ENCODE data around the gene ADGRG7. TPM values are rescaled to one million over a fixed set of nuclear protein-coding genes. Genes with fewer than 3 reads are reported as not detected.

The ADGRG7 gene
- polyA plus RNA-seq, 3 donors: 0.10 to 0.19 TPM; not detected in 1

DNA sequence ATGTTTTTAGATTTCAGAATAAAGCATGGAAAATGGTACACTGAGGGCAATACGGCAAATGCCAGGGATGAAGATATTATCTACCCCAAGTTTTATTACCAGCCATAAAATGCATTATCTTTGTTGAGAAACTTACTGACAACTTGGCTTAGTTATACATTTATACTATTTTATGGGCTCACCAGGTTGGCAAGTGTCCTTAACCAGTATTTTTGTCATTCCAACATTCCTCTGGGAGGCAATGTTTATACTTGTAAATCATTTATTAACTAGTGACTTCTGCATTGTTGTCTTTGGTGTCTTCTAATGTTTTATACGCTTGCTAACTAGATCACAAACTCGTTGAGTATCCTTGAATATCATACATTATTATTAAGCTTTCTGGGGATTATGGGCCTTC, 18.0 kb upstream of the ADGRG7 start:
- DNase-seq (ENCODE audit: low read depth in 3 of 3, low spot score in 2 of 3): no peak

DNA sequence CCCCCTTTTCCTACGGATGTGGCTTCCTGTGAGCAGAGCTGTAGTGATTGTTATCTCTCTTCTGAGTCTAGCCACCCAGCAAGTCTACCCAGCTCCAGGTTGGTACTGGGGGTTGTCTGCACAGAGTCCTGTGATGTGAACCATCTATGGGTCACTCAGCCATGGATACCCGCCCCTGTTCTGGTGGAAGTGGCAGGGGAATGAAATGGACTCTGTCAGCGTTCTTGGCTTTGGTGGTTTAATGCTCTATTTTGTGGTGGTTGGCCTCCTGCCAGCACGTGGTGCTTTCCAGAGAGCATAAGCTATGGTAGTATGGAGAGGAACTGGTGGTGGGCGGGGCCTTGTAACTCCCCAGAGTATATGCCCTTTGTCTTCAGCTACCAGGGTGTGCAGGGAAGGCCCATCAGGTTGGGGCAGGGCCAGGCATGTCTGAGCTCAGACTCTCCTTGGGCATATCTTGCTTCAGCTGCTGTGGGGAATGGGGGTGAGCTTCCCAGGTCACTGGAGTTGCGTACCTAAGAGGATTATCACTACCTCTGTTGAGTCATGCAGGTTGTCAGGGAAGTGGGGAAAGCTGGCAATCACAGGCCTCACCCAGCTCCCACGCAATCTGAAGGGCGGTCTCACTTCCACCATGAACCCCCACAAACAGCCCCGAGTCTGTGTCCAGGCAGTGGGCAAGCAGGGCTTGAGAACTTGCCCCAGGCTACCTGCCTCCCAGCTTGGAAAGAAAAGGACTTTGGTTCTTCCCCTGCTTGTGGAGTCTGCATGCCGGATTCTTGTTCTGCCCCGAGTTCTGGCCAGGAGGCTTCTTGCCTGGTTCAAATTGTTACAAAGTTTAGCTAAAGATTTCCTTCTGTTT, 9.0 kb upstream of the ADGRG7 start:
- no peak for DNase-seq (ENCODE audit: low read depth in 3 of 3, low spot score in 2 of 3)

GRCh38 chr3:100602506-100603444, 6.6 kb upstream of the ADGRG7 start:
- no peak for DNase-seq (ENCODE audit: low read depth in 3 of 3, low spot score in 2 of 3)

- DNase-seq (ENCODE audit: low read depth in 3 of 3, low spot score in 2 of 3): no peak
Measured at GRCh38 chr3:100603469-100603868, 5.9 kb upstream of the ADGRG7 start.

- no peak for DNase-seq (ENCODE audit: low read depth in 3 of 3, low spot score in 2 of 3)
Measured at GRCh38 chr3:100605358-100605757, 4.0 kb upstream of the ADGRG7 start.

GRCh38 chr3:100606894-100607512, 2.4 kb upstream of the ADGRG7 start:
- DNase-seq (ENCODE audit: low read depth in 3 of 3, low spot score in 2 of 3): no peak

DNA sequence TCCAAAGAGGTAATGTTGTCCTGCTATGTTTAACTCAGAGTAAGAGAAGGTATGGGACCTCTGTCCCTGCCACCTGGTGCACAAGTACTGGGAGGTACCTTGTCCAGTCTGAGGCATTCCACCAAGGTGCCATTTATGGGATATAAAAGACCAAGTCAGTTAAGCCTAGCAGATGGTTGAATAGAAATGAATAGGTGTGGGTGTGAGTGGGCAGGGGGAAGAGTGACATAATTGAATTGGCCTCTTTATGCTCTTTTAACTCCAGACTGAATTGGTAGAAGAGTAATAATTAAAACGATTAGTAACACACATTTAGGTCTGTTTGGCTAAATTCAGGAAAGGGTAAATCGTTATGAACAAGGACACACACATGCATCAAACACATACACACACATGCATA, 562 bp downstream of the ADGRG7 start:
- no peak for DNase-seq (ENCODE audit: low read depth in 3 of 3, low spot score in 2 of 3)

GRCh38 chr3:100611221-100611620, 1.8 kb downstream of the ADGRG7 start:
- no peak for DNase-seq (ENCODE audit: low read depth in 3 of 3, low spot score in 2 of 3)

- DNase-seq (ENCODE audit: low read depth in 3 of 3, low spot score in 2 of 3): no peak
Measured at GRCh38 chr3:100613721-100614390, 4.5 kb downstream of the ADGRG7 start.

DNA sequence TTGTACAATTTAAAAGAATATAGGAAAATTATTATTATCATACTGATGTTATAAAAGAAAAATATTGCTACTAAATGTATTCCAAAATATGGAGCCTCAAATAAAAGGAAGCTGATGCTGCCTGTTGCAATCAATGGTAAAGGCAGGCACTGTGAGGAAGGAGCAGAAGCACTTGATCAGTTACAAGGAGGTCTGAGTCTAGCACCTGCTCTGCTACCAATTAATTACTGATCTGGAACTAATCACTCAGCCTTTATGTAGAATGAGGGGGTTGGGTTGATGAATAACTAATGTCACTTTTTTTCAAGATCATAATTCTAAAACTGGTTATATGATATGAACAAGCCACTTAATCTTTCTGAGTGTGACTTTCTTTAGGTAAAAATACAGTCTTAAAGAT, 5.5 kb downstream of the ADGRG7 start:
- no peak for DNase-seq (ENCODE audit: low read depth in 3 of 3, low spot score in 2 of 3)

DNA sequence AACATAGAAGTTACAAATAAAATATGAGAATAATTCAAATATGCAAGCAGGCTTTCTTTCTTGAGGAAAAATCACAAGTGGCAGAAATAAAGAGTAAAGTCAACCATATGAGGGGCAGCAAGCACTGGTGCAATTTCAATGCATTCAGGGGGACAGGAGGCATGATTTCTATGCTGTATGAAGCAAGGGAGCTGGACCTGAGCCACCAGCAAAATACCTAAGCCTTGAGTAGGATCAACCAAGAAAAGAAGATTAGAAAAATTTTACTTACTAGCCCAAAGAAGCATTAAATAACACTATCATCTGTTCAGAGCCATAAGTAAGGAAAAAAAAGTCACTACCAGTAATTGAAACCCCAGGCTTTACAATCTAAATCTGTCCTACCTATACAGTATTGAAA, 6.3 kb downstream of the ADGRG7 start:
- no peak for DNase-seq (ENCODE audit: low read depth in 3 of 3, low spot score in 2 of 3)

GRCh38 chr3:100621251-100621650, 11.8 kb downstream of the ADGRG7 start:
- DNase-seq (ENCODE audit: low read depth in 3 of 3, low spot score in 2 of 3): no peak

GRCh38 chr3:100627491-100627890, 18.1 kb downstream of the ADGRG7 start:
- no peak for DNase-seq (ENCODE audit: low read depth in 3 of 3, low spot score in 2 of 3)

- no peak for DNase-seq (ENCODE audit: low read depth in 3 of 3, low spot score in 2 of 3)
Measured at GRCh38 chr3:100629421-100630127, 20.2 kb downstream of the ADGRG7 start.

- DNase-seq (ENCODE audit: low read depth in 3 of 3, low spot score in 2 of 3): no peak
Measured at GRCh38 chr3:100630664-100631063, 21.3 kb downstream of the ADGRG7 start.

- no peak for DNase-seq (ENCODE audit: low read depth in 3 of 3, low spot score in 2 of 3)
Measured at GRCh38 chr3:100631236-100631635, 21.8 kb downstream of the ADGRG7 start.

DNA sequence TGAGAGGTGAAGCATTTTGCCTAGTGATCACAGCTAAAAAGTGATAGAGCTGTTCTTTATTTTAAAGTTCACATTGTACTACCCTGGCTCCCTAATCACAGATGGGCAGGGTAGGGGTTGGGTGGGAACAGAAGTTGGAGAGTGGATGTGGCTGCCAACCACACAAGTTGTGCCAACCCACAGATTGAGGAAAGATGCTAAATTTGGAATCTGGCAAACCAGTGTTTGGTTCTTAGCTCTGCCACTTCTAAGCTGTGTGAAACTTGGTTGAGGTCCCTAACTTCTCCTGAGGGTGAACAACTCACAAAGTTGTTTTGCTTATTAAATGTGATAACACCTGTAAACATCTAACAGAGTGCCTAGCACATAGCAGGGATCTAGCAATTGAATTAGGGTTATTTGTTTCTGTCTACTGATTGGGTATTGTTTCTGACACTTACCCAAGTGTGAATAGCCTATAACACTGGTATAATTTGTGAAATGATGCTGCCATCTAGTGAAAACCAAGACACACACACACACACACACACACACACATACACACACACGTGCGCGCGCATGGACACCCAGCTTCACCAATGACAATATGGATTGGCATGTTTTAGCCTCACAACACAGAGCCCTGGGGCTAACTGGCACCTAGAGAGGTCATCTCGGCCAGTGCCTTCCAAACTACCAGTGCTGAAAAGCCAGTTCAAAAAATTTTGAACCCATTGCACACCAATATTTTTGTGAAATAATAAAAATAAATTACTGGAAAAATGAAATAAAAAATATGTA, 25.3 kb downstream of the ADGRG7 start:
- no peak for DNase-seq (ENCODE audit: low read depth in 3 of 3, low spot score in 2 of 3)

GRCh38 chr3:100635273-100635701, 25.9 kb downstream of the ADGRG7 start:
- DNase-seq (ENCODE audit: low read depth in 3 of 3, low spot score in 2 of 3): no peak

DNA sequence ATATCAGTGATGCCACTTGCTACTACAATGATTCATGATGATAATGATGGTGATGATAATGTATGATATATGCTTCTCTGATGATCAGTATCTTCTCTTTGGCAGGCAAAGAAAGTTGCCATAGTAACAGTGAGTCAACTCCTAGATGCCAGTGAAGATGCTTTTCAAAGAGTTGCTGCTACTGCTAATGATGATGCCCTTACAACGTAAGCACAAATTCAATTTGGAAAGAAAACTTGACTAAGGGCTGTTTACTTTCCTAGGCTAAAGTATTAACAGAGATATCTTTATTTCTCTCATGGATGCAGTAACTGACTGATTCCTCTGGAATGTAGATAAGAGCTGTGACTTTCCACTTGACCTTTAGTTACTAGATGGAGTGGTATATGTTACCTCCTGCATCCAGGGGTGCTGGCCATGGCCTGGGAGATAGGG, 27.8 kb downstream of the ADGRG7 start:
- no peak for DNase-seq (ENCODE audit: low read depth in 3 of 3, low spot score in 2 of 3)
